ENCODE data around the gene DOCK9.

DNA sequence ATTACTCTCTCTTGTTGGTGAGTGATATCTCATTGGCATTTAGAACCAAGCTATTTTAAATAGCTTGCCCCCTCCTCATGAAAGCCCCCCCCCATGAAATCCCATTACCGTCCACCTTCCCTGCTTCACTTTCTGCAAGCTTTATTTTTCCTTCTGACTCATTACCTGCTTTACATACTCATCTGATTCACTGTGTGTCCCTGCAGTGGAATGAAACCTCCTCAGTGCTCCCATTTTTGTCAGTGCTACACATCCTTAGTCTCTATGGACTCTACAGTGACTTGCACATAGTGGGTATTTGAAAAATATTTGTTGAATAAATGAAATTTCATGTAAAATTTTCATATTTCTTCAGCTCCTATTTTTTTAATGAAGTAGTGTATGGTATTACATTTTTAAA is 62.3 kb downstream of the DOCK9 start:
- TF ChIP-seq, protein P1, sequence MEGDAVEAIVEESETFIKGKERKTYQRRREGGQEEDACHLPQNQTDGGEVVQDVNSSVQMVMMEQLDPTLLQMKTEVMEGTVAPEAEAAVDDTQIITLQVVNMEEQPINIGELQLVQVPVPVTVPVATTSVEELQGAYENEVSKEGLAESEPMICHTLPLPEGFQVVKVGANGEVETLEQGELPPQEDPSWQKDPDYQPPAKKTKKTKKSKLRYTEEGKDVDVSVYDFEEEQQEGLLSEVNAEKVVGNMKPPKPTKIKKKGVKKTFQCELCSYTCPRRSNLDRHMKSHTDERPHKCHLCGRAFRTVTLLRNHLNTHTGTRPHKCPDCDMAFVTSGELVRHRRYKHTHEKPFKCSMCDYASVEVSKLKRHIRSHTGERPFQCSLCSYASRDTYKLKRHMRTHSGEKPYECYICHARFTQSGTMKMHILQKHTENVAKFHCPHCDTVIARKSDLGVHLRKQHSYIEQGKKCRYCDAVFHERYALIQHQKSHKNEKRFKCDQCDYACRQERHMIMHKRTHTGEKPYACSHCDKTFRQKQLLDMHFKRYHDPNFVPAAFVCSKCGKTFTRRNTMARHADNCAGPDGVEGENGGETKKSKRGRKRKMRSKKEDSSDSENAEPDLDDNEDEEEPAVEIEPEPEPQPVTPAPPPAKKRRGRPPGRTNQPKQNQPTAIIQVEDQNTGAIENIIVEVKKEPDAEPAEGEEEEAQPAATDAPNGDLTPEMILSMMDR (IDR thresholded peaks at IDR 0.05): no peak
- TF ChIP-seq EP300 (IDR thresholded peaks at IDR 0.05) (no peak), POLR2AphosphoS5 (IDR thresholded peaks at IDR 0.05) (no peak)

Data from upper lobe of left lung (tissue), 4 donors.